ENCODE results near the gene CERS1.

DNA sequence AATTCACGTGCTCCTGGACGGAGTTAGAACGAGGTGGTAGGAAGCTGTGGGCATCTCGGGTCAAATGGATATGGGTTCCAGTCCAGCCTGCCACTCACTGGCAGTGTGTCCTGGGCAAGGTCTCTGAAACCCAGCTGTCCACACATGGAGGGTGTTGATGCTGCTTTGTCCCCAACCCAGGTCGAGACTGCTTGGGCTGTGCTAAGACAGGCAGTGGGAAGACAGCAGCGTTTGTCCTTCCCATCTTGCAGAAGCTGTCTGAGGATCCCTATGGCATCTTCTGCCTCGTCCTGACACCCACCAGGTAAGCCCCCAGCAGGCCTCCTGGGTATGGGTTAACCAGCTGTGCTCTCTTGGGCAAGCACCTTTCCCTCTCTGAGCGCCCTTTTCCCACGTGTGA lies 24.4 kb upstream of the CERS1 start:
- TF ChIP-seq POLR2A (IDR thresholded peaks at IDR 0.05; ENCODE audit: low read depth, low read length) (no peak), TAF1 (IDR thresholded peaks at IDR 0.05; ENCODE audit: borderline replicate concordance, low read depth, low read length) (no peak)
